HEK293 (cell line): ENCODE measurements around the gene STX16.

ENCODE experiments used
- CTCF ChIA-PET: fragments of 350-600 bp; formaldehyde crosslinking; extraction: SDS; loops from one replicate; lab custom pipeline; 2021; ENCODE audit warnings: antibody characterized with exemption; lab: Yijun Ruan, JAX
- POLR2A ChIA-PET: fragments of 300-600 bp; formaldehyde crosslinking; extraction: SDS; loops from one replicate; lab custom pipeline; 2020; ENCODE audit warnings: antibody characterized with exemption, inconsistent platforms; lab: Yijun Ruan, JAX
- H3K27ac ChIP-seq: fragments of 200-500 bp; sonication (Bioruptor generic); 2 replicates; pipeline ENCODE4 v1.5.1; 2014; ENCODE audit warnings: low read depth, low read length, control low read depth, inconsistent platforms; ENCODE audit errors: extremely low read depth
- H3K36me3 ChIP-seq, 2 experiments: fragments of 200-500 bp in 1 of 2; sonication (Bioruptor generic) in 1 of 2; 1 replicate in 1 of 2; 2 replicates in 1 of 2; pipeline ENCODE4 v1.5.1; 2014 to 2017; ENCODE audit warnings: inconsistent platforms in 2 of 2, low read length in 2 of 2; ENCODE audit not compliant: control insufficient read depth in 2 of 2, insufficient read depth in 1 of 2
- H3K4me1 ChIP-seq: fragments of 200-500 bp; sonication (Bioruptor generic); 2 replicates; pipeline ENCODE4 v1.5.1; 2014; ENCODE audit warnings: mild to moderate bottlenecking, low read length, inconsistent platforms; ENCODE audit not compliant: control insufficient read depth, insufficient read depth
- H3K4me3 ChIP-seq: 2 replicates; pipeline ENCODE4 v1.5.1; 2011; ENCODE audit warnings: low read depth, mild to moderate bottlenecking, control low read depth, low read length, moderate library complexity
- H3K9me3 ChIP-seq: fragments of 200-500 bp; sonication (Bioruptor generic); 2 replicates; pipeline ENCODE4 v1.5.1; 2014; ENCODE audit warnings: low read depth, low read length, inconsistent platforms; ENCODE audit not compliant: control insufficient read depth, insufficient read depth
- EGR2 ChIP-seq: fragments of 450-650 bp; formaldehyde crosslinking; IDR thresholded peaks from 2 replicates; pipeline ENCODE4 v1.5.1; 2016; ENCODE audit warnings: low read depth, missing biosample characterization, missing genetic modification characterization
- GLIS2 ChIP-seq: fragments of 450-650 bp; formaldehyde crosslinking; IDR thresholded peaks from 2 replicates; pipeline ENCODE4 v1.5.1; 2016; ENCODE audit warnings: missing biosample characterization, missing genetic modification characterization
- KLF8 ChIP-seq: fragments of 450-650 bp; formaldehyde crosslinking; IDR thresholded peaks from 2 replicates; pipeline ENCODE4 v1.5.1; 2016; ENCODE audit warnings: missing biosample characterization, missing genetic modification characterization
- MYNN ChIP-seq: fragments of 450-650 bp; formaldehyde crosslinking; IDR thresholded peaks from 2 replicates; pipeline ENCODE4 v1.5.1; 2016; ENCODE audit warnings: missing biosample characterization, missing genetic modification characterization, borderline replicate concordance
- SP2 ChIP-seq: fragments of 450-650 bp; formaldehyde crosslinking; IDR thresholded peaks from 2 replicates; pipeline ENCODE4 v1.5.1; 2016; ENCODE audit warnings: missing biosample characterization, missing genetic modification characterization
- ZFP37 ChIP-seq: fragments of 450-650 bp; formaldehyde crosslinking; IDR thresholded peaks from 2 replicates; pipeline ENCODE4 v1.5.1; 2016; ENCODE audit warnings: missing biosample characterization, missing genetic modification characterization
- ZNF140 ChIP-seq: fragments of 450-650 bp; formaldehyde crosslinking; IDR thresholded peaks from 2 replicates; pipeline ENCODE4 v1.5.1; 2016; ENCODE audit warnings: missing biosample characterization, missing genetic modification characterization
- ZNF292 ChIP-seq: fragments of 450-650 bp; formaldehyde crosslinking; IDR thresholded peaks from 2 replicates; pipeline ENCODE4 v1.5.1; 2016; ENCODE audit warnings: low read depth, missing biosample characterization, missing genetic modification characterization, borderline replicate concordance
- ZNF416 ChIP-seq: fragments of 450-650 bp; formaldehyde crosslinking; IDR thresholded peaks from 2 replicates; pipeline ENCODE4 v1.5.1; 2016; ENCODE audit warnings: missing biosample characterization, missing genetic modification characterization
- ZNF600 ChIP-seq: fragments of 450-650 bp; formaldehyde crosslinking; IDR thresholded peaks from 2 replicates; pipeline ENCODE4 v1.5.1; 2016; ENCODE audit warnings: missing biosample characterization, missing genetic modification characterization
- ZNF623 ChIP-seq: fragments of 450-650 bp; formaldehyde crosslinking; IDR thresholded peaks from 2 replicates; pipeline ENCODE4 v1.5.1; 2016; ENCODE audit warnings: missing biosample characterization, missing genetic modification characterization
- TF ChIP-seq, protein P1 (sequence below): fragments of 450-650 bp; formaldehyde crosslinking; IDR thresholded peaks from 2 replicates; pipeline ENCODE4 v1.5.1; 2016; ENCODE audit warnings: missing biosample characterization, missing genetic modification characterization, low read depth
- TF ChIP-seq, protein P2 (sequence below): fragments of 450-650 bp; formaldehyde crosslinking; conservative IDR thresholded peaks from 2 replicates; pipeline ENCODE4 v1.5.1; 2016; ENCODE audit warnings: low read depth, missing biosample characterization, missing genetic modification characterization
- TF ChIP-seq, protein P3 (sequence below): fragments of 450-650 bp; formaldehyde crosslinking; IDR thresholded peaks from 2 replicates; pipeline ENCODE4 v1.5.1; 2016; ENCODE audit warnings: missing biosample characterization, missing genetic modification characterization

Gene STX16

GRCh38 chr20:58711266-58712051 lies 60.4 kb downstream of the STX16 start:
- POLR2A ChIA-PET: no interaction called here
- no peaks in the 10 kb centered on the region for H3K36me3 ChIP-seq
- TF ChIP-seq ZFP37 (tag by site-specific recombination) (no peak), ZNF140 (tag by site-specific recombination) (no peak), SP2 (no peak)
- no peak overlapping the region for H3K4me3 ChIP-seq
- H3K9me3 ChIP-seq: no peaks in the 10 kb centered on the region
- CTCF ChIA-PET: interaction anchor here (0.5 to 1.1 kb wide), 3 partner anchors 8 to 56 kb away, joined by 3 read pairs; no protein-coding TSS in a partner anchor
- H3K27ac ChIP-seq: no peak overlapping the region
- no peaks in the 10 kb centered on the region for H3K4me1 ChIP-seq

- ChIA-PET POLR2A (no interaction called here), CTCF (interaction anchor here (1.1 kb wide), 1 partner anchor 22 kb away, joined by 3 read pairs; no protein-coding TSS in a partner anchor)
- no peaks in the 10 kb centered on the region for H3K9me3 ChIP-seq
- H3K27ac ChIP-seq: no peak overlapping the region
- no peaks in the 10 kb centered on the region for H3K36me3 ChIP-seq
- H3K4me1 ChIP-seq: no peaks in the 10 kb centered on the region
- TF ChIP-seq, protein P1, sequence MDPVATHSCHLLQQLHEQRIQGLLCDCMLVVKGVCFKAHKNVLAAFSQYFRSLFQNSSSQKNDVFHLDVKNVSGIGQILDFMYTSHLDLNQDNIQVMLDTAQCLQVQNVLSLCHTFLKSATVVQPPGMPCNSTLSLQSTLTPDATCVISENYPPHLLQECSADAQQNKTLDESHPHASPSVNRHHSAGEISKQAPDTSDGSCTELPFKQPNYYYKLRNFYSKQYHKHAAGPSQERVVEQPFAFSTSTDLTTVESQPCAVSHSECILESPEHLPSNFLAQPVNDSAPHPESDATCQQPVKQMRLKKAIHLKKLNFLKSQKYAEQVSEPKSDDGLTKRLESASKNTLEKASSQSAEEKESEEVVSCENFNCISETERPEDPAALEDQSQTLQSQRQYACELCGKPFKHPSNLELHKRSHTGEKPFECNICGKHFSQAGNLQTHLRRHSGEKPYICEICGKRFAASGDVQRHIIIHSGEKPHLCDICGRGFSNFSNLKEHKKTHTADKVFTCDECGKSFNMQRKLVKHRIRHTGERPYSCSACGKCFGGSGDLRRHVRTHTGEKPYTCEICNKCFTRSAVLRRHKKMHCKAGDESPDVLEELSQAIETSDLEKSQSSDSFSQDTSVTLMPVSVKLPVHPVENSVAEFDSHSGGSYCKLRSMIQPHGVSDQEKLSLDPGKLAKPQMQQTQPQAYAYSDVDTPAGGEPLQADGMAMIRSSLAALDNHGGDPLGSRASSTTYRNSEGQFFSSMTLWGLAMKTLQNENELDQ (tag by site-specific recombination): no peak
- no peak for TF ChIP-seq ZNF623 (tag by site-specific recombination)
- no peak for TF ChIP-seq ZNF600
- TF ChIP-seq EGR2: peak; percentile 26; the same call in 1 of the 2 replicates
- TF ChIP-seq ZNF292 (tag by site-specific recombination): no peak
- TF ChIP-seq, protein P2, sequence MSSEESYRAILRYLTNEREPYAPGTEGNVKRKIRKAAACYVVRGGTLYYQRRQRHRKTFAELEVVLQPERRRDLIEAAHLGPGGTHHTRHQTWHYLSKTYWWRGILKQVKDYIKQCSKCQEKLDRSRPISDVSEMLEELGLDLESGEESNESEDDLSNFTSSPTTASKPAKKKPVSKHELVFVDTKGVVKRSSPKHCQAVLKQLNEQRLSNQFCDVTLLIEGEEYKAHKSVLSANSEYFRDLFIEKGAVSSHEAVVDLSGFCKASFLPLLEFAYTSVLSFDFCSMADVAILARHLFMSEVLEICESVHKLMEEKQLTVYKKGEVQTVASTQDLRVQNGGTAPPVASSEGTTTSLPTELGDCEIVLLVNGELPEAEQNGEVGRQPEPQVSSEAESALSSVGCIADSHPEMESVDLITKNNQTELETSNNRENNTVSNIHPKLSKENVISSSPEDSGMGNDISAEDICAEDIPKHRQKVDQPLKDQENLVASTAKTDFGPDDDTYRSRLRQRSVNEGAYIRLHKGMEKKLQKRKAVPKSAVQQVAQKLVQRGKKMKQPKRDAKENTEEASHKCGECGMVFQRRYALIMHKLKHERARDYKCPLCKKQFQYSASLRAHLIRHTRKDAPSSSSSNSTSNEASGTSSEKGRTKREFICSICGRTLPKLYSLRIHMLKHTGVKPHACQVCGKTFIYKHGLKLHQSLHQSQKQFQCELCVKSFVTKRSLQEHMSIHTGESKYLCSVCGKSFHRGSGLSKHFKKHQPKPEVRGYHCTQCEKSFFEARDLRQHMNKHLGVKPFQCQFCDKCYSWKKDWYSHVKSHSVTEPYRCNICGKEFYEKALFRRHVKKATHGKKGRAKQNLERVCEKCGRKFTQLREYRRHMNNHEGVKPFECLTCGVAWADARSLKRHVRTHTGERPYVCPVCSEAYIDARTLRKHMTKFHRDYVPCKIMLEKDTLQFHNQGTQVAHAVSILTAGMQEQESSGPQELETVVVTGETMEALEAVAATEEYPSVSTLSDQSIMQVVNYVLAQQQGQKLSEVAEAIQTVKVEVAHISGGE (tag by site-specific recombination): no peak
- TF ChIP-seq ZNF416 (tag by site-specific recombination): no peak
- no peak for TF ChIP-seq KLF8 (tag by site-specific recombination)
- no peak for TF ChIP-seq MYNN (tag by site-specific recombination)
- no peak overlapping the region for H3K4me3 ChIP-seq
Observed at GRCh38 chr20:58712151-58712791, 61.2 kb downstream of the STX16 start.

DNA sequence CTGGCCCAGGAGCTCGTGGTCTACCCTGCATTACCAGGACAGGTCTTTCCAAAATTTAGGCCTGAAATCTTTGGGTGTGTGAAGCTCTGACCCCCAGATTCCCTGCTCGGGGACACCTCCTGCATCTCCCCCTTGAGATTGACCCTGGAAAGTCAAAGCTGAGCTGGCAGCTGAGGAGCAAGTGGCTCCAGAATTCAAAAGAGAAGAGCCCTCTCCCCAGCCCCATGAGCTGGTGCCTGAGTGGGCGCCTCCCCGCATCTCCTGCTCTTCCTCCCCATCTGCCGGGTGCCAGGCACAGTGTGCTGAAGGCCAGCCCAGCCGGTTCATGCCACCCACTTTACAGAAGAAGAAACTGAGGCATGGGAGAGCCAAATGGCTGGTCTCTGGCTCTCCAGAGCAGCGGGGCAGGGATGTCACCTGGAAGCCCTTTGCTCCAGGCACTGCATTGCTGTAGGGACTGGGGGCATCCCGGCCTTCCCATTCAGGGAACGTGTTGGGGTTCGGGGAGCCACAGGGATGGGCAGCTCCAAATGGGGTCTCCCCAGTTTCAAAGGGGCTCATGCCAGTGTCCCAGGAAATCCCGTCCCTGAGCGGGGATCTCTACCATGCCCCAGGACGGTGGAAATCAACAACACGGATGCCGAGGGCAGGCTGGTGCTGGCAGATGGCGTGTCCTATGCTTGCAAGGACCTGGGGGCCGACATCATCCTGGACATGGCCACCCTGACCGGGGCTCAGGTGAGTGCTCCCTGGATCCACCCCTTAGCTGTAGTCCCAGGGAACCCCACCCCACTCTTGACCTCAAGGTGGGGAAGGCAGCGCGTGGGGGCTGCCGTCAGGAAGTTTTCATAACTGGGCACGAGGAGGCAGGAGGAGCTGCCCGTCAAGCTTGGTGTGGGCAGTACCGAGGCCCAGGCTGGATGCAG lies 62.0 kb downstream of the STX16 start:
- ChIA-PET CTCF (no interaction called here), POLR2A (no interaction called here)
- no peak for TF ChIP-seq GLIS2
- TF ChIP-seq, protein P3, sequence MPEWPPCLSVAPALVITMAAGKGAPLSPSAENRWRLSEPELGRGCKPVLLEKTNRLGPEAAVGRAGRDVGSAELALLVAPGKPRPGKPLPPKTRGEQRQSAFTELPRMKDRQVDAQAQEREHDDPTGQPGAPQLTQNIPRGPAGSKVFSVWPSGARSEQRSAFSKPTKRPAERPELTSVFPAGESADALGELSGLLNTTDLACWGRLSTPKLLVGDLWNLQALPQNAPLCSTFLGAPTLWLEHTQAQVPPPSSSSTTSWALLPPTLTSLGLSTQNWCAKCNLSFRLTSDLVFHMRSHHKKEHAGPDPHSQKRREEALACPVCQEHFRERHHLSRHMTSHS: no peak
- no peaks in the 10 kb centered on the region for H3K4me1 ChIP-seq
- H3K36me3 ChIP-seq: no peaks in the 10 kb centered on the region
- H3K9me3 ChIP-seq: no peaks in the 10 kb centered on the region
- H3K4me3 ChIP-seq: no peak overlapping the region
- H3K27ac ChIP-seq: no peak overlapping the region
